IPS DF 19.7 (cell line): ENCODE measurements around the gene AGBL5.
"Not testable (repeated sequence)": the region's sequence is repeated elsewhere in the genome, so short reads cannot be mapped to it uniquely, and the experiment has no call there.

Experiments
- DNase-seq: peaks from one replicate; pipeline ENCODE4 v3.0.0-alpha.2; 2013; ENCODE audit warnings: low read depth, low spot score

AGBL5 gene

GRCh38 chr2:27051902-27052645 is 606 bp downstream of the AGBL5 start:
- no peak for DNase-seq

- no peak for DNase-seq
These were observed 1.9 kb downstream of the AGBL5 start for GRCh38 chr2:27053321-27053720.

GRCh38 chr2:27053776-27054175 is 2.3 kb downstream of the AGBL5 start:
- no peak for DNase-seq

GRCh38 chr2:27054721-27055120 is 3.3 kb downstream of the AGBL5 start:
- DNase-seq = no peak

- DNase-seq = no peak
These were observed 5.7 kb downstream of the AGBL5 start for GRCh38 chr2:27057184-27057583.

GRCh38 chr2:27058210-27058609 is 6.7 kb downstream of the AGBL5 start:
- DNase-seq = no peak

- no peak for DNase-seq
These were observed 7.8 kb downstream of the AGBL5 start for GRCh38 chr2:27059141-27059820.

- DNase-seq = no peak
These were observed 8.9 kb downstream of the AGBL5 start for GRCh38 chr2:27060323-27060722.

GRCh38 chr2:27065128-27065527 is 13.7 kb downstream of the AGBL5 start:
- DNase-seq = no peak

- DNase-seq = no peak
These were observed 15.9 kb downstream of the AGBL5 start for GRCh38 chr2:27067385-27067784.

- no peak for DNase-seq
These were observed 18.0 kb downstream of the AGBL5 start for GRCh38 chr2:27069436-27069835.

- no peak for DNase-seq
These were observed 18.6 kb downstream of the AGBL5 start for GRCh38 chr2:27069961-27070618.

- no peak for DNase-seq
These were observed 19.3 kb downstream of the AGBL5 start for GRCh38 chr2:27070653-27071276.

GRCh38 chr2:27071277-27071989 is 20.0 kb downstream of the AGBL5 start, which contains the start of gene OST4:
TSS of gene OST4 (minus strand) at chr2:27071654.
- DNase-seq = no peak

GRCh38 chr2:27071990-27072830 is 20.7 kb downstream of the AGBL5 start:
- DNase-seq = no peak

- DNase-seq = no peak
These were observed 21.5 kb downstream of the AGBL5 start for GRCh38 chr2:27072920-27073319.

GRCh38 chr2:27073782-27074181 is 22.3 kb downstream of the AGBL5 start:
- no peak for DNase-seq

- DNase-seq = no peak
These were observed 23.5 kb downstream of the AGBL5 start for GRCh38 chr2:27074738-27075565.

- not testable (repeated sequence) for DNase-seq
These were observed 24.1 kb downstream of the AGBL5 start for GRCh38 chr2:27075566-27075871.

GRCh38 chr2:27076323-27076722 is 24.9 kb downstream of the AGBL5 start:
- DNase-seq = no peak
